ENCODE data around the gene GGTA1.
"Not testable (repeated sequence)": the region's sequence is repeated elsewhere in the genome, so short reads cannot be mapped to it uniquely, and the experiment has no call there.

Gene GGTA1

GRCh38 chr9:121527371-121527770, 27.7 kb upstream of the GGTA1 start:
- H3K4me1 Mint-ChIP-seq: peaks cover 15% of the 10 kb centered on the region
- no peaks in the 10 kb centered on the region for H3K36me3 Mint-ChIP-seq (ENCODE audit: low read depth)
- peaks cover 5% of the 10 kb centered on the region for H3K9me3 Mint-ChIP-seq
- peaks cover 3% of the 10 kb centered on the region for H3K27me3 Mint-ChIP-seq (ENCODE audit: low read depth)
- TF ChIP-seq CTCF (IDR thresholded peaks at IDR 0.05; ENCODE audit: unreplicated experiment in 3 of 3): no peak
- no peak overlapping the region for H3K27ac Mint-ChIP-seq
- H3K4me3 Mint-ChIP-seq: no peak overlapping the region

- H3K27me3 Mint-ChIP-seq (ENCODE audit: low read depth): peaks cover 16% of the 10 kb centered on the region
- not testable (repeated sequence) for H3K4me1 Mint-ChIP-seq
These were observed 20.0 kb upstream of the GGTA1 start for GRCh38 chr9:121519688-121520087.

GRCh38 chr9:121518634-121519033, 19.0 kb upstream of the GGTA1 start:
- Mint-ChIP-seq H3K9me3 (peaks cover 12% of the 10 kb centered on the region), H3K36me3 (ENCODE audit: low read depth) (no peaks in the 10 kb centered on the region), H3K4me1 (no peaks in the 10 kb centered on the region), H3K27me3 (ENCODE audit: low read depth) (peaks cover 16% of the 10 kb centered on the region), H3K27ac (no peak overlapping the region), H3K4me3 (no peak overlapping the region)
- no peak for TF ChIP-seq CTCF (IDR thresholded peaks at IDR 0.05; ENCODE audit: unreplicated experiment in 3 of 3)

More at GRCh38 chr9:121519688-121520087, 20.0 kb upstream of the GGTA1 start:
- peaks cover 12% of the 10 kb centered on the region for H3K9me3 Mint-ChIP-seq
- not testable (repeated sequence) for H3K27ac Mint-ChIP-seq; H3K4me3 Mint-ChIP-seq; H3K36me3 Mint-ChIP-seq (ENCODE audit: low read depth)

GRCh38 chr9:121513166-121513565, 13.5 kb upstream of the GGTA1 start:
- not testable (repeated sequence) for H3K4me1 Mint-ChIP-seq; H3K36me3 Mint-ChIP-seq (ENCODE audit: low read depth); H3K4me3 Mint-ChIP-seq; H3K27ac Mint-ChIP-seq; H3K27me3 Mint-ChIP-seq (ENCODE audit: low read depth); H3K9me3 Mint-ChIP-seq

GRCh38 chr9:121510766-121511550, 11.3 kb upstream of the GGTA1 start:
- Mint-ChIP-seq H3K4me3 (no peak overlapping the region), H3K36me3 (ENCODE audit: low read depth) (no peaks in the 10 kb centered on the region), H3K9me3 (peaks cover 2% of the 10 kb centered on the region), H3K27me3 (ENCODE audit: low read depth) (peaks cover 7% of the 10 kb centered on the region), H3K4me1 (peaks cover 5% of the 10 kb centered on the region), H3K27ac (no peak overlapping the region)
- TF ChIP-seq CTCF (IDR thresholded peaks at IDR 0.05; ENCODE audit: unreplicated experiment in 3 of 3): no peak

- H3K4me3 Mint-ChIP-seq: no peak overlapping the region
- H3K27ac Mint-ChIP-seq: no peak overlapping the region
- H3K9me3 Mint-ChIP-seq: peaks cover 2% of the 10 kb centered on the region
- H3K4me1 Mint-ChIP-seq: peaks cover 13% of the 10 kb centered on the region
- H3K27me3 Mint-ChIP-seq (ENCODE audit: low read depth): peaks cover 7% of the 10 kb centered on the region
- H3K36me3 Mint-ChIP-seq (ENCODE audit: low read depth): no peaks in the 10 kb centered on the region
- TF ChIP-seq CTCF (IDR thresholded peaks at IDR 0.05; ENCODE audit: unreplicated experiment in 3 of 3): no peak
These were observed 9.5 kb upstream of the GGTA1 start for GRCh38 chr9:121509180-121509579.

GRCh38 chr9:121508415-121508814, 8.8 kb upstream of the GGTA1 start:
- no peak for TF ChIP-seq CTCF (IDR thresholded peaks at IDR 0.05; ENCODE audit: unreplicated experiment in 3 of 3)
- H3K9me3 Mint-ChIP-seq: peaks cover 4% of the 10 kb centered on the region

More at GRCh38 chr9:121508415-121508814, 8.8 kb upstream of the GGTA1 start:
- Mint-ChIP-seq H3K4me3 (no peak overlapping the region), H3K27ac (no peak overlapping the region), H3K36me3 (ENCODE audit: low read depth) (peaks cover 4% of the 10 kb centered on the region), H3K27me3 (ENCODE audit: low read depth) (peaks cover 12% of the 10 kb centered on the region), H3K4me1 (peaks cover 18% of the 10 kb centered on the region)
